Measurements from ENCODE around the gene ENO2. TPM values are rescaled to one million over a fixed set of nuclear protein-coding genes. Genes with fewer than 3 reads are reported as not detected.
A peak's percentile ranks its signal among the peaks of the same experiment; 100 is the strongest.

ENO2 gene
- total RNA-seq, 4 donors from 2014 or later, result 4.6 to 11.7 (median 8.8) TPM

DNA sequence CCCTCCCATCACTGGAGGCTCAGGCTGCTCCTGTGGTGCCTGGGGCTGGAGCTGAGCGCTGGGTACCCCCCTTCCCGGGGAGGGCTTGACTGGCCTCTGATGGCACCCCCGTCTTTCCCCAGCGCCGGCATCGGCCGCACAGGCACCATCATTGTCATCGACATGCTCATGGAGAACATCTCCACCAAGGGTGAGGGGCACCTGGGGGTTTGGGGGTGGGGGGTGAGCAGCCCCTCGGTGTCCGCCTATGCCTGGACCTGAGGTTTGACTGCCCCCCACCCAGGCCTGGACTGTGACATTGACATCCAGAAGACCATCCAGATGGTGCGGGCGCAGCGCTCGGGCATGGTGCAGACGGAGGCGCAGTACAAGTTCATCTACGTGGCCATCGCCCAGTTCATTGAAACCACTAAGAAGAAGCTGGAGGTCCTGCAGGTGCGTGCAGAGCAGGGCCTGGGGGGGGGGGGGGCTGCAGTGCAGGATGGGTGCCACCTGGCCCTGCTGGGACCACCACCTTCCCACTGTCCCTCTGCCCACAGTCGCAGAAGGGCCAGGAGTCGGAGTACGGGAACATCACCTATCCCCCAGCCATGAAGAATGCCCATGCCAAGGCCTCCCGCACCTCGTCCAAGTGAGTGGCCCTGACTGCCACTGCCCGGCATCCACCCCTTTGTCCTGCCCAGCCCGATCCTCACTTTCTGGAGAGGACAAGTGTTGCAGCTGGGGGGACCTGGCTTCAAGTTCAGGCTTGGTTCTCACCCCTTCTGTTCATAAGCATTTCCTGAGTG lies 45.6 kb downstream of the ENO2 start:
- TF ChIP-seq POLR2A (IDR thresholded peaks at IDR 0.05), result no peak
- TF ChIP-seq, protein P1, sequence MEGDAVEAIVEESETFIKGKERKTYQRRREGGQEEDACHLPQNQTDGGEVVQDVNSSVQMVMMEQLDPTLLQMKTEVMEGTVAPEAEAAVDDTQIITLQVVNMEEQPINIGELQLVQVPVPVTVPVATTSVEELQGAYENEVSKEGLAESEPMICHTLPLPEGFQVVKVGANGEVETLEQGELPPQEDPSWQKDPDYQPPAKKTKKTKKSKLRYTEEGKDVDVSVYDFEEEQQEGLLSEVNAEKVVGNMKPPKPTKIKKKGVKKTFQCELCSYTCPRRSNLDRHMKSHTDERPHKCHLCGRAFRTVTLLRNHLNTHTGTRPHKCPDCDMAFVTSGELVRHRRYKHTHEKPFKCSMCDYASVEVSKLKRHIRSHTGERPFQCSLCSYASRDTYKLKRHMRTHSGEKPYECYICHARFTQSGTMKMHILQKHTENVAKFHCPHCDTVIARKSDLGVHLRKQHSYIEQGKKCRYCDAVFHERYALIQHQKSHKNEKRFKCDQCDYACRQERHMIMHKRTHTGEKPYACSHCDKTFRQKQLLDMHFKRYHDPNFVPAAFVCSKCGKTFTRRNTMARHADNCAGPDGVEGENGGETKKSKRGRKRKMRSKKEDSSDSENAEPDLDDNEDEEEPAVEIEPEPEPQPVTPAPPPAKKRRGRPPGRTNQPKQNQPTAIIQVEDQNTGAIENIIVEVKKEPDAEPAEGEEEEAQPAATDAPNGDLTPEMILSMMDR (IDR thresholded peaks at IDR 0.05), result no peak
- DNase-seq, result peak in 1 of 3 donors; percentile 48
- H3K4me3 ChIP-seq, result peak overlapping the region in 2 of 4 donors; percentile 16 to 32
- peak overlapping the region; percentile 65 to 100 (median 93) for H3K27ac ChIP-seq
- no peaks in the 10 kb centered on the region for H3K9me3 ChIP-seq
- peaks cover 9 to 73% (median 60%) of the 10 kb centered on the region in 4 donors for H3K4me1 ChIP-seq
- peaks cover 0 to 22% (median 0%) of the 10 kb centered on the region in 3 donors for H3K36me3 ChIP-seq
- H3K27me3 ChIP-seq, result no peaks in the 10 kb centered on the region

DNA sequence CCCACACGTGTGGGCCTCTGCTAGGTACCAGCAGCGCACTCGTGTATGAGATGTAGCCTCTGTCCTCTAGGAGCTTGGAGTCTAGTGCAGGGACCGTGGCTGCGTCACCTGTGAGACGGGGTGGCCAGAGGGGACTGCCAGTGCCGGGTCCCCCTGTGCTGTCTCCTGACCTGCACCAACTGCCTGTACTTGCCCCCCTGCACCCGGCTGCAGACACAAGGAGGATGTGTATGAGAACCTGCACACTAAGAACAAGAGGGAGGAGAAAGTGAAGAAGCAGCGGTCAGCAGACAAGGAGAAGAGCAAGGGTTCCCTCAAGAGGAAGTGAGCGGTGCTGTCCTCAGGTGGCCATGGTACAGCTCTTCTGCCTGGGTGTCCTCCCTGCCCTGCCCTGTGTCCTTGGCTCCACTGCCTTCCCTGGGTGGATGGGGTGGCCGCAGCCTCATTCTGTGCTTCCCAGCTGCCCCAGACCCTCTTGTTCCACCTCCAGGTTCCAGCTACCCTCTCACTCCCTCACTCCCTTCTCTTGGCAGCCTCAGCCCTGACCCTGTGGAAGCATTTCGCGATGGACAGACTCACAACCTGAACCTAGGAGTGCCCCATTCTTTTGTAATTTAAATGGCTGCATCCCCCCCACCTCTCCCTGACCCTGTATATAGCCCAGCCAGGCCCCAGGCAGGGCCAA lies 46.4 kb downstream of the ENO2 start:
- Histone ChIP-seq H3K27ac (peak overlapping the region; percentile 89 to 100 (median 95)), H3K36me3 (peaks cover 0 to 22% (median 0%) of the 10 kb centered on the region in 3 donors), H3K4me3 (peak overlapping the region in 2 of 4 donors; percentile 62 to 83), H3K27me3 (no peaks in the 10 kb centered on the region), H3K9me3 (no peaks in the 10 kb centered on the region), H3K4me1 (peaks cover 9 to 68% (median 56%) of the 10 kb centered on the region in 4 donors)
- peak in 1 of 3 donors; percentile 79 for DNase-seq
- no peak for TF ChIP-seq POLR2A (IDR thresholded peaks at IDR 0.05)
- TF ChIP-seq, protein P1 (IDR thresholded peaks at IDR 0.05), result peak in 4 of 6 experiments; percentile 30 to 51 (median 45)

GRCh38 chr12:6961278-6961694 lies 46.9 kb downstream of the ENO2 start:
- H3K27me3 ChIP-seq, result no peaks in the 10 kb centered on the region
- H3K36me3 ChIP-seq, result peaks cover 0 to 22% (median 0%) of the 10 kb centered on the region in 3 donors
- peak overlapping the region; percentile 89 to 100 (median 95) for H3K27ac ChIP-seq
- peak; percentile 72 to 90 (median 87) for DNase-seq
- no peak for TF ChIP-seq POLR2A (IDR thresholded peaks at IDR 0.05)
- TF ChIP-seq, protein P1 (IDR thresholded peaks at IDR 0.05), result no peak
- H3K9me3 ChIP-seq, result no peaks in the 10 kb centered on the region
- H3K4me1 ChIP-seq, result peaks cover 9 to 62% (median 54%) of the 10 kb centered on the region in 4 donors
- peak overlapping the region in 3 of 4 donors; percentile 2 to 83 (median 62) for H3K4me3 ChIP-seq

- Histone ChIP-seq H3K27me3 (no peaks in the 10 kb centered on the region), H3K4me1 (peaks cover 9 to 58% (median 52%) of the 10 kb centered on the region in 4 donors), H3K4me3 (peak overlapping the region in 3 of 4 donors; percentile 2 to 83 (median 62)), H3K9me3 (no peaks in the 10 kb centered on the region), H3K27ac (peak overlapping the region; percentile 89 to 100 (median 95)), H3K36me3 (peaks cover 0 to 27% (median 0%) of the 10 kb centered on the region in 3 donors)
- TF ChIP-seq, protein P1 (IDR thresholded peaks at IDR 0.05), result peak in 4 of 6 experiments; percentile 37 to 52 (median 49)
- peak; percentile 22 to 50 for TF ChIP-seq POLR2A (IDR thresholded peaks at IDR 0.05)
- DNase-seq, result peak in 2 of 3 donors; percentile 82 to 84
Measured at GRCh38 chr12:6961695-6962284, 47.4 kb downstream of the ENO2 start.
